Stomach (tissue), 4 donors: ENCODE results near the gene DPF1.
A peak's percentile ranks its signal among the peaks of the same experiment; 100 is the strongest.

Source experiments
- CTCF ChIP-seq, 7 experiments: fragments of 450-650 bp in 4 of 7; fragments of 200-600 bp in 3 of 7; sonication (generic) in 3 of 7; IDR thresholded peaks; one replicate each; pipeline ENCODE4 v1.5.1; 2016 to 2019; ENCODE audit warnings: antibody characterized with exemption in 7 of 7, control low read depth in 2 of 7, mild to moderate bottlenecking in 1 of 7
- EP300 ChIP-seq: sonication (generic); formaldehyde crosslinking; IDR thresholded peaks from one replicate; pipeline ENCODE4 v1.6.1; 2017; ENCODE audit warnings: antibody characterized with exemption
- POLR2A ChIP-seq, 4 donors: fragments of 450-650 bp; IDR thresholded peaks; one replicate each; pipeline ENCODE4 v1.6.1; 2016; ENCODE audit warnings: antibody characterized with exemption in 4 of 4, control low read depth in 2 of 4, mild to moderate bottlenecking in 1 of 4, moderate library complexity in 1 of 4
- POLR2AphosphoS5 ChIP-seq, 3 donors: sonication (generic); formaldehyde crosslinking; IDR thresholded peaks; one replicate each; pipeline ENCODE4 v1.6.1; 2016; ENCODE audit warnings: antibody characterized with exemption in 3 of 3

DNA sequence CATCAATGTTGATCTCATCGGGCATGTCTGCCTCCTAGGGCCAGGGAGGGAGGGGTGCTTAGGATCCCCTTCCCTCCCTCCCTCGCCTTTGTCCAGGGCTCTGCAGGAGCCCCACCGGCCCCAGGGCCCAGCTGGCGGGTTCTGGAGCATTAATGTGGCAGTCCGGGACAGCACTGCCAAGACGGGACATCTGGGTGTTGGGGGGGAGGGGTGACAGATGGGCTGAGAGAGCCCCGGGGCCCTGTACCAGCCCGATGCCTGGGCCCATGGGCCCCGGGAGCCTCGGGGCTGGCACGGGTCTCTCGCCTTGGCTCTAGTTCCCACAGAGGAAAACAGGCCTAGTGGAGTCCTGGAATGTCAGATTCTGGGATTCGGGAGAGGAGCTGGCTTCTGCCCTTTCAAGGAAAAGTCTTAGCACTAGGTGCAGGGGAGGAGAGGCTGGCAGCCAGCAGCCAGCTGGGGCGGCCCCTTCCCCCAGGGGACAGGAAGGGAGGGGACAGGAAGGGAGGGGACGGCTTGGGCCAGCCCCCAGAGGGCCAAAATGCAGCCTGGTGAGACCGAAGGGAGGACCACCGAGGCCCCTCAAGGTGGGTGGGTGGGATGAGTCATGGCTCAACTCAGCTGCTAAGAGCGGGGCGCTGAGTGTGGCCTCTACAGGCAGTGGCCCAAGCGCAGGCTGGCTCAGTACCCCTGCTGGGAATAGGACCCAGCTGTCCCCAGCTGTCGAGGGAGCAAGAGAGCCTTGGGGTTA is 29.1 kb upstream of the DPF1 start:
- TF ChIP-seq CTCF (IDR thresholded peaks at IDR 0.05) (no peak), POLR2AphosphoS5 (IDR thresholded peaks at IDR 0.05) (peak in 1 of 3 donors; percentile 43), POLR2A (IDR thresholded peaks at IDR 0.05) (no peak), EP300 (peak; percentile 8)
